22Rv1 (cell line): Measurements from ENCODE around the gene GALNT18.

Experiments used
- H3K27ac ChIP-seq: fragments of 450-650 bp; 2 replicates; pipeline ENCODE4 v1.5.1; 2017
- ZFX ChIP-seq: fragments of 450-650 bp; IDR thresholded peaks from 2 replicates; pipeline ENCODE4 v1.6.1; 2017; ENCODE audit warnings: antibody characterized with exemption, borderline replicate concordance
- TF ChIP-seq, protein P1 (sequence below): fragments of 450-650 bp; IDR thresholded peaks from 2 replicates; pipeline ENCODE4 v1.5.1; 2017; ENCODE audit warnings: mild to moderate bottlenecking

Gene GALNT18

DNA sequence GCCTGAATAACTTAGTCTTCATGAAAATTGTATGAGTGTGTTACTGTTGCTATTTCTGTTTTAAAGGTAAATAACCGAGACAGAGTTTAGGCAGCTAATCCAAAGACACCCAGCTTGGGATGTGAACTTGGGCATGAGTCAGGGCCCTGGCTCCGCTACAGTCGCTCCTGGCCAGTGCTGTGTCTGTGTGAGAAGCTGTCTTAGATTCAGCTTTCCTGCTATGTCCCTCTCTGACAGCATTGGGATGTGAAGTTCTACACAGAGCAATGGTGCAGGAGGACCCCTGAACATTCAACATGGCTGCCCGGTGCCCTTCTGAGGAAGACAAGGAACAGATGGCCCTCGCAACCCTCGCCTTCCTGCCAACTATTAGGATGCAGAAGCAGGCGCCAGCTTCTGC lies 49.4 kb downstream of the GALNT18 start:
- no peak for TF ChIP-seq ZFX
- TF ChIP-seq, protein P1, sequence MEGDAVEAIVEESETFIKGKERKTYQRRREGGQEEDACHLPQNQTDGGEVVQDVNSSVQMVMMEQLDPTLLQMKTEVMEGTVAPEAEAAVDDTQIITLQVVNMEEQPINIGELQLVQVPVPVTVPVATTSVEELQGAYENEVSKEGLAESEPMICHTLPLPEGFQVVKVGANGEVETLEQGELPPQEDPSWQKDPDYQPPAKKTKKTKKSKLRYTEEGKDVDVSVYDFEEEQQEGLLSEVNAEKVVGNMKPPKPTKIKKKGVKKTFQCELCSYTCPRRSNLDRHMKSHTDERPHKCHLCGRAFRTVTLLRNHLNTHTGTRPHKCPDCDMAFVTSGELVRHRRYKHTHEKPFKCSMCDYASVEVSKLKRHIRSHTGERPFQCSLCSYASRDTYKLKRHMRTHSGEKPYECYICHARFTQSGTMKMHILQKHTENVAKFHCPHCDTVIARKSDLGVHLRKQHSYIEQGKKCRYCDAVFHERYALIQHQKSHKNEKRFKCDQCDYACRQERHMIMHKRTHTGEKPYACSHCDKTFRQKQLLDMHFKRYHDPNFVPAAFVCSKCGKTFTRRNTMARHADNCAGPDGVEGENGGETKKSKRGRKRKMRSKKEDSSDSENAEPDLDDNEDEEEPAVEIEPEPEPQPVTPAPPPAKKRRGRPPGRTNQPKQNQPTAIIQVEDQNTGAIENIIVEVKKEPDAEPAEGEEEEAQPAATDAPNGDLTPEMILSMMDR = no peak
- H3K27ac ChIP-seq = no peak overlapping the region

DNA sequence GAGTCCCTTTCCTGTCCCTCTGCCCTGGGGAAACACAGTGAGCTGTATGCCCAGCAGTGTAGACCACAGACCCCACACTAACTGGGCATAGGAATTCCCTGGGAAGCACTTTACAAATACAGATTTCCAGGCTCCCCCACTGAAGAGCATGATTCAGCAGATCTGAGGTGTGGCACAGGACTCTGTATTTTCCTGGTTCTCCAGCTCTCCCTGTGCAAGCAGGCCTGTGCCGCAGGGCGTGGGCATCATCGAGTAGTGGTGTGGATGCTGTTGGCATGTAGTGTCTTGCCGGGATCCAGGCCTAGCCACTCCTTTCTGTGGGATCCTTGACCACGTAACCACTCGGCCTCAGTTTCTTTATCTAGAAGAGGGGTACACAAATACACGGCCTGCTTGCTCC lies 49.9 kb downstream of the GALNT18 start:
- TF ChIP-seq, protein P1 = no peak
- no peak for TF ChIP-seq ZFX
- H3K27ac ChIP-seq = no peak overlapping the region

DNA sequence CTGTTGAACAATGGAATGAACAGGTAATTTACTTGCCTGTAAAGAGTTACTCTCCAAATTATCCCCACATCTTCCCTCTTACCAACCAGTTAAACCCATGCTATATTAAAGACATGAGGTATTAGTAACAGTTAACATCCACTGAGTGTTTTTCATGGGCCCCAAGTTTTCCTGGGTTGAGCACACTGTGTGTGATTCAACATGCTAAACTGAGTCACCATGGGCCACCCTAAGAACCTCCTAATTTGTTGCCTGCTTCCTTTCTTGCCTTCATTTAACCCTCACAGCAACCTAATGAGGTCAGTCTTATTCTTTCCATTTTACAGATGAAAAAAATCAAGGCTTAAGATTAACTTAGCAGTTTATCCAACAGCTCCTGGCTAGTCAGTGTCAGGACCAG lies 51.0 kb downstream of the GALNT18 start:
- H3K27ac ChIP-seq = no peak overlapping the region
- no peak for TF ChIP-seq ZFX
- TF ChIP-seq, protein P1 = no peak

DNA sequence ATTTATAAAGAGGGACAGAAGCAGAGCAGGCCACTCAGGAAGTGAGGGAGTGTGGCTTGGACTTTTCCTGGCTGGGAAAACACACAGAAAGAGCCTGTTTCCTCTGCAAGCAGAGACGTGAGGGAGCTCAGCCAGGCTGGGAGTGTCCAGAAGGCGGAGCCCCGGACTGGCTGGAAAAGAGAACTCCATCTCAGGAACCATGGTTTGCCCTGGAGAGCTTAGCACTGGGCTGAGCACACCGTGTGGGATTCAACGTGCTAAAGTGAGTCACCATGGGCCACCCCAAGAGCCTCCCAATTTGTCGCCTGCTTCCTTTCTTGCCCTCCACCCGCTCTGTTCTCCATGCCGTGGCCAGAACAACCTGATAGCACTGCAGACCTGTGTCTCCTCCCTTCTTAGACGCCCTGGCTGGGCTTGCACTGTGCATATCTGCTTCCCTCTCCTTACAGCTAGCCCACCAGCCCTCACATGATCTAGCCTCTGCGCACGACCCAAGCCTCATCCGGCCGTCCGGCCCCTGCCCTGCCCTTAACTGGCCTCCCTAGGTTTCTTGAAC lies 51.8 kb downstream of the GALNT18 start:
- TF ChIP-seq, protein P1 = no peak
- no peak for TF ChIP-seq ZFX
- H3K27ac ChIP-seq = no peak overlapping the region

DNA sequence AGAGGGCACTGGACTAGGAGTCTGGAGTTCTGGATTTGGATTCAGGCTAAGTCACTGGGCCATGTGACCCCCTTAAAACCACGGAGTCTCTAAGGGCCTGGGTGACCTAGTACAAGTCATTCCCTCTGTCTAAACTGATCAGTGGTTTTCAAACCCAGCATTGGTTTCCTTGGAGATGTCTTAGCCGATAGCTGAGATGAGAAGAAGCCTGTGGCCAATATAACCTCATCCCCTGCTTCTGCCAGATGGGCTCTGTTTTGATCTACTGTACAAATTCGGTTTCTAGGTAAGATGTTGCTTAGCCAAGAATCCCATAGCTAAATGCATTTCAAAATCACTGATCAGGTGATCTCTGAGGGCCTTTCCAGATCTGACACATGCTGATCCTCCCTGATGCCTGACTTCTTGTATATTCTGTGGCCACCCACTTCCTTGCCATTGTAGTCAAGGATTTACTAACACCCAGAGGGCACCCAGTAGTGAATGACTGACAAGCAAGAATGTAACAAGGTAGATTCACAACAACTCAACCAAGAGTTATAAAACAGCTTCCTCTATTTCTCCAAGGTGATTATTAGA lies 53.1 kb downstream of the GALNT18 start:
- H3K27ac ChIP-seq = no peak overlapping the region
- TF ChIP-seq, protein P1 = no peak
- no peak for TF ChIP-seq ZFX

DNA sequence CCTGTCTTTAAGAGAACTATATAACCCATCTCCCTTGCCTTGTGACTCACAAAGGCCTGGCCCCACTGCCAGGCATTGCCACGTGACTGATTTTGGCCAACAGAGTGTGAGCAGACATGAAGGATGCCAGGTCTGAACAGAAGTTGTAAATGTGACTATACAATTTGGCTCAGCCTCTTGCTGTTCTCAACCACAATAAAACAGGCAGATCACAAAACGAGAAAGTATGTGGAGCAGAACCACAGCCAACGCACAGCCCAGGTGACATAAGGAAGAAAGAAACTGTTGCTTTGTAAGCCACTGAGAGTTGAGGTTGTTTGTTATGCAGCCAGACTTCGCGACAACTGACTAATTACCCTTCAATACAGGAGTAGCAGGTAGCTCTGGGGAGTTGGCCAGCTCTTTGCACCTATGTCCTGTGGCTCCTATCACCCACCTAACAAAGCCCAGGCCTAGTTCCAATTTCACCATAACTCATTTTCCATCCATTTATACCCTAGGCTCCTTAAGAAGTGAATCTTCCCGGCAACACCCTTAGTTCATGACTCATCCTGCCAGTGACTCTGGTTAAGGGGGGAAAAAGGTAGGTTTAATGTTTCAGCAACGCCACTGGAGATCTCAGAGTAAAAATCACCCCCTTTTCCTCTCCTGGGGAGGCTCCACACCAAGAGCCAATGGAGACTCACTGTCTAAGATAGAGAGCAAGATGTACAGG lies 53.7 kb downstream of the GALNT18 start:
- H3K27ac ChIP-seq = no peak overlapping the region
- no peak for TF ChIP-seq ZFX
- TF ChIP-seq, protein P1 = no peak

DNA sequence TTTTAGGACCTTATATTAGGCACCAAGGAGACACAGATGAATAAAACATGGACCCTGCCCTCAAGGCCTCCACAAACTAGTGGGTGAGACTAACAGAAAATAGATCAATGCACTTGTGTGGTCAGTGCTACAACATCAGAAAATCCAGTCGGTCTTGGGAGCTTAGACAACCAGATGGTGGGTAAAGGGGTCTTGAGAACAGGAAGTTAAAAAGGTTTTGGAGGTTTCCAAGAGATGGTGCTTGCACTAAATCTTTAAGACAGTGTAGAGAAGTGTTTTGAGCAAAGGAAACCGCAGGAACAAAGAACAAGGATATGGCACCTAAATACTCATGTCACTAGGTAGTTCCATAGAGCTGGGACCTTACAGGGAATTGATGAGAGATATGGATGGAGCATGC lies 56.2 kb downstream of the GALNT18 start:
- no peak overlapping the region for H3K27ac ChIP-seq
- no peak for TF ChIP-seq ZFX
- TF ChIP-seq, protein P1 = no peak
